ENCODE results near the gene DSCAM. TPM values are rescaled to one million over a fixed set of nuclear protein-coding genes. Genes with fewer than 3 reads are reported as not detected.

DSCAM gene
- total RNA-seq, 2 donors from 2014 or later = 18.5 to 25.5 TPM

GRCh38 chr21:40647706-40648105, 199.3 kb downstream of the DSCAM start:
- H3K27ac Mint-ChIP-seq = no peak overlapping the region
- peaks cover 26% of the 10 kb centered on the region for H3K9me3 Mint-ChIP-seq
- TF ChIP-seq, protein P1, sequence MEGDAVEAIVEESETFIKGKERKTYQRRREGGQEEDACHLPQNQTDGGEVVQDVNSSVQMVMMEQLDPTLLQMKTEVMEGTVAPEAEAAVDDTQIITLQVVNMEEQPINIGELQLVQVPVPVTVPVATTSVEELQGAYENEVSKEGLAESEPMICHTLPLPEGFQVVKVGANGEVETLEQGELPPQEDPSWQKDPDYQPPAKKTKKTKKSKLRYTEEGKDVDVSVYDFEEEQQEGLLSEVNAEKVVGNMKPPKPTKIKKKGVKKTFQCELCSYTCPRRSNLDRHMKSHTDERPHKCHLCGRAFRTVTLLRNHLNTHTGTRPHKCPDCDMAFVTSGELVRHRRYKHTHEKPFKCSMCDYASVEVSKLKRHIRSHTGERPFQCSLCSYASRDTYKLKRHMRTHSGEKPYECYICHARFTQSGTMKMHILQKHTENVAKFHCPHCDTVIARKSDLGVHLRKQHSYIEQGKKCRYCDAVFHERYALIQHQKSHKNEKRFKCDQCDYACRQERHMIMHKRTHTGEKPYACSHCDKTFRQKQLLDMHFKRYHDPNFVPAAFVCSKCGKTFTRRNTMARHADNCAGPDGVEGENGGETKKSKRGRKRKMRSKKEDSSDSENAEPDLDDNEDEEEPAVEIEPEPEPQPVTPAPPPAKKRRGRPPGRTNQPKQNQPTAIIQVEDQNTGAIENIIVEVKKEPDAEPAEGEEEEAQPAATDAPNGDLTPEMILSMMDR (conservative IDR thresholded peaks at IDR 0.05) = no peak

DNA sequence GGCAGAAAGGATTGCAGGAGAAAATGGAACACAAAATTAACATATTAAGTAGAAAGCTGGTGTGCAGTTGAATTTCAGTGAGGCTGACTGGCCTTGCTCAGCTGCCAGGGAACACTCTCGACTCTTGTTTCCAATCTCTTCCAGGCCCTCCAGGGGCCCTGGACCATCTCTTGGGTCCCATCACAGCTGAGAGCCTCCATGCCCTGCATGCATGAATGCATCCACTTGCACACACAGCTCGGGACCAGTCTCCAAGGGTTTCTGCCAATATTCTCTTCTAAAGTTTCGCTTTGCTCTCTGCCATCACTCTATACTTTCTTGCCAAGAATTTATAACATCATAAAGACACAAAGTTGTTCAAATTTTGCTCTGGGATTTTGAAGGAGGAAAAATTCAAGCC, 200.3 kb downstream of the DSCAM start:
- H3K9ac ChIP-seq (ENCODE audit: extremely low read depth, low read length, poor library complexity, severe bottlenecking) = no peak overlapping the region
- WGBS, 2 experiments (ENCODE audit: insufficient coverage in 1 of 2, insufficient read length in 1 of 2) = 86 to 95% methylated on average over 1 to 3 of the region's 3 CpGs
- H3K27ac Mint-ChIP-seq = no peak overlapping the region
- no peaks in the 10 kb centered on the region for H3K4me1 ChIP-seq (ENCODE audit: control insufficient read depth, insufficient read depth, low read length)
- no peaks in the 10 kb centered on the region for H3K27me3 ChIP-seq (ENCODE audit: control insufficient read depth, insufficient read depth, low read length, poor library complexity, severe bottlenecking)
- DNase-seq = no peak
- no peak overlapping the region for H3K27ac ChIP-seq (ENCODE audit: low read depth, low read length)
- H3K9me3 ChIP-seq (ENCODE audit: control insufficient read depth, low read length) = peaks cover 24% of the 10 kb centered on the region
- H3K4me3 Mint-ChIP-seq = no peak overlapping the region
- H3K36me3 Mint-ChIP-seq (ENCODE audit: low read depth) = no peaks in the 10 kb centered on the region
- no peaks in the 10 kb centered on the region for H3K27me3 Mint-ChIP-seq (ENCODE audit: insufficient read depth)
- H3K4me3 ChIP-seq (ENCODE audit: low read length) = no peak overlapping the region
- no peaks in the 10 kb centered on the region for H3K36me3 ChIP-seq (ENCODE audit: control insufficient read depth, insufficient read depth, low read length)
- H3K9me3 Mint-ChIP-seq = peaks cover 26% of the 10 kb centered on the region
- H3K4me1 Mint-ChIP-seq = peaks cover 6% of the 10 kb centered on the region
- TF ChIP-seq, protein P1 (conservative IDR thresholded peaks at IDR 0.05) = no peak

More at GRCh38 chr21:40647706-40648105, 199.3 kb downstream of the DSCAM start:
- H3K4me1 ChIP-seq (ENCODE audit: control insufficient read depth, insufficient read depth, low read length) = peaks cover 3% of the 10 kb centered on the region
- no peaks in the 10 kb centered on the region for H3K27me3 ChIP-seq (ENCODE audit: control insufficient read depth, insufficient read depth, low read length, poor library complexity, severe bottlenecking)
- H3K36me3 ChIP-seq (ENCODE audit: control insufficient read depth, insufficient read depth, low read length) = no peaks in the 10 kb centered on the region
- Mint-ChIP-seq H3K4me1 (peaks cover 8% of the 10 kb centered on the region), H3K27me3 (ENCODE audit: insufficient read depth) (no peaks in the 10 kb centered on the region), H3K4me3 (no peak overlapping the region), H3K36me3 (ENCODE audit: low read depth) (no peaks in the 10 kb centered on the region)
- no peak overlapping the region for H3K27ac ChIP-seq (ENCODE audit: low read depth, low read length)
- WGBS, 2 experiments (ENCODE audit: insufficient coverage in 1 of 2, insufficient read length in 1 of 2) = 71 to 94% methylated on average over 2 of the region's 2 CpGs
- no peak overlapping the region for H3K4me3 ChIP-seq (ENCODE audit: low read length)
- peaks cover 24% of the 10 kb centered on the region for H3K9me3 ChIP-seq (ENCODE audit: control insufficient read depth, low read length)
- no peak overlapping the region for H3K9ac ChIP-seq (ENCODE audit: extremely low read depth, low read length, poor library complexity, severe bottlenecking)
- no peak for DNase-seq

GRCh38 chr21:40641042-40641441, 205.9 kb downstream of the DSCAM start:
- H3K4me3 ChIP-seq (ENCODE audit: low read length) = no peak overlapping the region
- H3K36me3 Mint-ChIP-seq (ENCODE audit: low read depth) = no peaks in the 10 kb centered on the region

More at GRCh38 chr21:40641042-40641441, 205.9 kb downstream of the DSCAM start:
- Histone ChIP-seq H3K36me3 (ENCODE audit: control insufficient read depth, insufficient read depth, low read length) (no peaks in the 10 kb centered on the region), H3K9me3 (ENCODE audit: control insufficient read depth, low read length) (peaks cover 6% of the 10 kb centered on the region), H3K4me1 (ENCODE audit: control insufficient read depth, insufficient read depth, low read length) (no peaks in the 10 kb centered on the region), H3K27ac (ENCODE audit: low read depth, low read length) (no peak overlapping the region), H3K9ac (ENCODE audit: extremely low read depth, low read length, poor library complexity, severe bottlenecking) (no peak overlapping the region), H3K27me3 (ENCODE audit: control insufficient read depth, insufficient read depth, low read length, poor library complexity, severe bottlenecking) (no peaks in the 10 kb centered on the region)
- TF ChIP-seq, protein P1 (conservative IDR thresholded peaks at IDR 0.05) = no peak
- Mint-ChIP-seq H3K4me1 (peaks cover 14% of the 10 kb centered on the region), H3K27me3 (ENCODE audit: insufficient read depth) (no peaks in the 10 kb centered on the region), H3K27ac (no peak overlapping the region), H3K4me3 (no peak overlapping the region), H3K9me3 (peaks cover 8% of the 10 kb centered on the region)
- no peak for DNase-seq
- WGBS, 2 experiments (ENCODE audit: insufficient coverage in 1 of 2, insufficient read length in 1 of 2) = 95 to 100% methylated on average over 4 to 7 of the region's 7 CpGs

Data from endodermal cell (in vitro differentiated cells).